H9 (cell line): ENCODE results near the gene MCM10. TPM values are rescaled to one million over a fixed set of nuclear protein-coding genes. Genes with fewer than 3 reads are reported as not detected.

Source experiments
- DNase-seq: peaks from one replicate; pipeline ENCODE4 v3.0.0-alpha.2; 2017
- H2AFZ ChIP-seq: one replicate; pipeline ENCODE4 v1.6.1; 2013; ENCODE audit warnings: mild to moderate bottlenecking, low read length, control low read depth, moderate library complexity
- H2AK5ac ChIP-seq: 2 replicates; pipeline ENCODE4 v1.6.1; 2013; ENCODE audit warnings: low read length, control low read depth, mixed read lengths; ENCODE audit not compliant: insufficient read length
- H2BK120ac ChIP-seq: one replicate; pipeline ENCODE4 v1.6.1; 2013; ENCODE audit warnings: low read depth, mild to moderate bottlenecking, low read length, control low read depth, inconsistent platforms; ENCODE audit not compliant: poor library complexity, severe bottlenecking
- H2BK12ac ChIP-seq: 2 replicates; pipeline ENCODE4 v1.6.1; 2013; ENCODE audit warnings: low read length, control low read depth, mixed read lengths, low read depth; ENCODE audit not compliant: insufficient read length
- H2BK15ac ChIP-seq: 2 replicates; pipeline ENCODE4 v1.6.1; 2013; ENCODE audit warnings: low read depth, low read length, control low read depth
- H2BK20ac ChIP-seq: one replicate; pipeline ENCODE4 v1.6.1; 2013; ENCODE audit warnings: low read depth, mild to moderate bottlenecking, low read length, control low read depth, inconsistent platforms; ENCODE audit not compliant: poor library complexity, severe bottlenecking
- H2BK5ac ChIP-seq: 2 replicates; pipeline ENCODE4 v1.6.1; 2013; ENCODE audit warnings: low read length, control low read depth, mixed read lengths; ENCODE audit not compliant: insufficient read length
- H3K14ac ChIP-seq: 2 replicates; pipeline ENCODE4 v1.6.1; 2013; ENCODE audit warnings: low read length, control low read depth; ENCODE audit not compliant: insufficient read depth
- H3K18ac ChIP-seq: 2 replicates; pipeline ENCODE4 v1.6.1; 2013; ENCODE audit warnings: low read depth, mild to moderate bottlenecking, mixed read lengths, low read length, control low read depth; ENCODE audit not compliant: insufficient read length
- H3K23ac ChIP-seq: 2 replicates; pipeline ENCODE4 v1.6.1; 2013; ENCODE audit warnings: low read length, control low read depth, mixed read lengths, low read depth; ENCODE audit not compliant: insufficient read length
- H3K23me2 ChIP-seq: 2 replicates; pipeline ENCODE4 v1.6.1; 2013; ENCODE audit warnings: low read depth, mild to moderate bottlenecking, mixed read lengths, low read length, control low read depth; ENCODE audit not compliant: insufficient read length, poor library complexity, severe bottlenecking
- H3K27ac ChIP-seq: 2 replicates; pipeline ENCODE4 v1.5.1; 2013; ENCODE audit warnings: low read length, control low read depth, mixed read lengths, low read depth; ENCODE audit not compliant: insufficient read length
- H3K27me3 ChIP-seq: 2 replicates; pipeline ENCODE4 v1.6.1; 2013; ENCODE audit warnings: low read length, control low read depth, inconsistent platforms; ENCODE audit not compliant: insufficient read depth
- H3K4ac ChIP-seq: 2 replicates; pipeline ENCODE4 v1.6.1; 2013; ENCODE audit warnings: low read depth, mild to moderate bottlenecking, control low read depth, inconsistent platforms, low read length, moderate library complexity
- H3K4me1 ChIP-seq: 2 replicates; pipeline ENCODE4 v1.6.1; 2013; ENCODE audit warnings: low read length, control low read depth, inconsistent platforms; ENCODE audit not compliant: insufficient read depth
- H3K4me2 ChIP-seq: 2 replicates; pipeline ENCODE4 v1.6.1; 2013; ENCODE audit warnings: low read length, control low read depth, mixed read lengths; ENCODE audit not compliant: insufficient read length, insufficient read depth
- H3K56ac ChIP-seq: 2 replicates; pipeline ENCODE4 v1.6.1; 2013; ENCODE audit warnings: low read depth, mild to moderate bottlenecking, mixed read lengths, low read length, control low read depth; ENCODE audit not compliant: insufficient read length
- H3K79me1 ChIP-seq: 2 replicates; pipeline ENCODE4 v1.6.1; 2013; ENCODE audit warnings: low read depth, mild to moderate bottlenecking, moderate library complexity, low read length, control low read depth, inconsistent platforms; ENCODE audit not compliant: insufficient read depth, poor library complexity, severe bottlenecking
- H3K79me2 ChIP-seq: 2 replicates; pipeline ENCODE4 v1.6.1; 2013; ENCODE audit warnings: low read length, control low read depth, inconsistent platforms; ENCODE audit not compliant: insufficient read depth
- H3K9ac ChIP-seq: 2 replicates; pipeline ENCODE4 v1.6.1; 2013; ENCODE audit warnings: low read length, control low read depth, mixed read lengths; ENCODE audit not compliant: insufficient read length; ENCODE audit errors: extremely low read depth
- H3K9me3 ChIP-seq: one replicate; pipeline ENCODE4 v1.6.1; 2013; ENCODE audit warnings: low read depth, low read length, inconsistent platforms; ENCODE audit not compliant: control insufficient read depth
- H3T11ph ChIP-seq: one replicate; pipeline ENCODE4 v1.6.1; 2013; ENCODE audit warnings: mild to moderate bottlenecking, low read length, control low read depth, inconsistent platforms
- H4K20me1 ChIP-seq: one replicate; pipeline ENCODE4 v1.6.1; 2013; ENCODE audit not compliant: control insufficient read depth, insufficient read length, insufficient read depth
- H4K5ac ChIP-seq: 2 replicates; pipeline ENCODE4 v1.6.1; 2013; ENCODE audit warnings: low read depth, mild to moderate bottlenecking, mixed read lengths, low read length, control low read depth; ENCODE audit not compliant: insufficient read length
- H4K8ac ChIP-seq: replicated peaks from 2 replicates; pipeline ENCODE4 v1.6.1; 2013; ENCODE audit warnings: low read length, control low read depth, mixed read lengths, low read depth; ENCODE audit not compliant: insufficient read length
- H4K91ac ChIP-seq: 2 replicates; pipeline ENCODE4 v1.6.1; 2013; ENCODE audit warnings: low read depth, mild to moderate bottlenecking, moderate library complexity, mixed read lengths, low read length, control low read depth; ENCODE audit not compliant: insufficient read length
- H3K27ac Mint-ChIP-seq, 3 experiments: 2 replicates in 2 of 3; 3 replicates in 1 of 3; pipeline ENCODE4 v1.8.0; 2020 to 2021; ENCODE audit warnings: mixed read lengths in 3 of 3, mild to moderate bottlenecking in 1 of 3, moderate library complexity in 1 of 3
- H3K27me3 Mint-ChIP-seq: 2 replicates; pipeline ENCODE4 v1.8.0; 2021; ENCODE audit warnings: low read depth, mild to moderate bottlenecking, moderate library complexity, mixed read lengths
- H3K36me3 Mint-ChIP-seq, 3 experiments: 2 replicates in 2 of 3; 3 replicates in 1 of 3; pipeline ENCODE4 v1.8.0; 2020 to 2021; ENCODE audit warnings: low read depth in 3 of 3, mixed read lengths in 3 of 3; ENCODE audit not compliant: insufficient read depth in 1 of 3
- H3K4me1 Mint-ChIP-seq, 2 experiments: 2 replicates each; pipeline ENCODE4 v1.8.0; 2020; ENCODE audit warnings: mixed read lengths in 2 of 2
- H3K4me3 Mint-ChIP-seq, 2 experiments: 2 replicates in 1 of 2; 3 replicates in 1 of 2; pipeline ENCODE4 v1.8.0; 2020 to 2021; ENCODE audit warnings: mild to moderate bottlenecking in 2 of 2, mixed read lengths in 2 of 2, moderate library complexity in 1 of 2
- H3K9me3 Mint-ChIP-seq, 2 experiments: 2 replicates in 1 of 2; 3 replicates in 1 of 2; pipeline ENCODE4 v1.8.0; 2020; ENCODE audit warnings: mild to moderate bottlenecking in 2 of 2, mixed read lengths in 2 of 2, moderate library complexity in 1 of 2
- CTCF ChIP-seq: fragments of 200-600 bp; sonication (generic); conservative IDR thresholded peaks from 3 replicates; pipeline ENCODE4 v1.8.0; 2021; ENCODE audit warnings: antibody characterized with exemption, mild to moderate bottlenecking
- whole genome bisulfite sequencing: extraction: QIAGEN DNeasy Blood & Tissue Kit; methylation state at CpG from one replicate; pipeline ENCODE4 v1.1.7; 2013; ENCODE audit warnings: missing lambda C conversion rate, low lambda C conversion rate, mixed read lengths; ENCODE audit not compliant: insufficient read length; ENCODE audit errors: extremely low coverage; 5-methylcytosine and 5-hydroxymethylcytosine counted together
- total RNA-seq: library from RNA; stranded (reverse); gene quantifications from 2 replicates; pipeline ENCODE4 v1.2.1, GENCODE V29; 2021

The MCM10 gene
- total RNA-seq, 1 experiment from 2014 or later, result 67.4 TPM

DNA sequence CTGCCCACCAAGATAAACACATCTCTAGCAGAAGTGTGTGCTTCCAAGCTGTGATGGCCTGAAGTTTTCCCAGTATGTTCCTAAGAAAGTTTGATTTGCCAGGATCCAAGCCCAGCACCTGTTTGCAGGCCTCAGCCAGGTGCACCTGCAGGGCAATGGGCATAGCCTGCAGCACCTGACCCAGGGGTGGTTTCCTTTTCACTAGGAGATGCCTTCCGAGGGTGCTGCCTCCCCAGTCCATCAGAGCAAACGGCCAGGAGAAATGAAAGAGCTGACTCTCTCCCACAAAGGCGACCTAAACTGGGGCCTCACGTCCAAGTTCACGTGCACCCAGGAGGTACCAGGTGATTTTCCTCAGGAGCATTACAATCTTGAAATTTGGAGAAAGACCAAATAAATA is 65.7 kb downstream of the MCM10 start:
- peaks cover 3% of the 10 kb centered on the region; the same call in 1 of the 2 replicates for H3K27me3 Mint-ChIP-seq
- Histone ChIP-seq H3K56ac (no peak overlapping the region), H3K79me2 (no peaks in the 10 kb centered on the region), H4K91ac (no peak overlapping the region), H3K27me3 (no peaks in the 10 kb centered on the region), H3T11ph (no peak overlapping the region), H3K4me2 (no peak overlapping the region), H3K9ac (no peak overlapping the region), H3K23me2 (no peaks in the 10 kb centered on the region), H2BK5ac (no peak overlapping the region), H3K27ac (no peak overlapping the region), H3K4me1 (no peaks in the 10 kb centered on the region), H2AK5ac (no peak overlapping the region), H3K23ac (no peak overlapping the region), H2BK12ac (no peak overlapping the region), H2BK120ac (no peak overlapping the region), H2BK20ac (no peak overlapping the region), H2BK15ac (no peak overlapping the region), H4K8ac (no peak overlapping the region), H3K9me3 (no peaks in the 10 kb centered on the region), H4K5ac (no peak overlapping the region), H3K4ac (no peak overlapping the region), H3K14ac (no peak overlapping the region), H3K18ac (no peak overlapping the region), H4K20me1 (no peaks in the 10 kb centered on the region), H3K79me1 (no peaks in the 10 kb centered on the region), H2AFZ (no peak overlapping the region)
- no CpG with 5 or more reads among the region's 5 CpGs for WGBS
- no peak overlapping the region for H3K4me3 Mint-ChIP-seq
- TF ChIP-seq CTCF, result no peak
- no peaks in the 10 kb centered on the region for H3K9me3 Mint-ChIP-seq
- no peak overlapping the region for H3K27ac Mint-ChIP-seq
- H3K36me3 Mint-ChIP-seq, result no peaks in the 10 kb centered on the region
- peaks cover 13 to 20% of the 10 kb centered on the region in 2 experiments for H3K4me1 Mint-ChIP-seq
- DNase-seq, result no peak
